GM12878 (cell line): ENCODE data around the gene SLX9. TPM values are rescaled to one million over a fixed set of nuclear protein-coding genes. Genes with fewer than 3 reads are reported as not detected.
A peak's percentile ranks its signal among the peaks of the same experiment; 100 is the strongest.

Source experiments
- CBX5 ChIP-seq: sonication (generic); IDR thresholded peaks from 2 replicates; pipeline ENCODE4 v1.6.1; 2016; ENCODE audit warnings: low read depth, moderate library complexity, mild to moderate bottlenecking, inconsistent platforms
- CHD2 ChIP-seq: IDR thresholded peaks from 2 replicates; pipeline ENCODE4 v1.6.1; 2011; ENCODE audit warnings: low read depth, low read length, improper control_type of control experiment, borderline replicate concordance
- CHD4 ChIP-seq: fragments of 200-600 bp; sonication (generic); IDR thresholded peaks from 2 replicates; pipeline ENCODE4 v1.6.1; 2016; ENCODE audit warnings: mild to moderate bottlenecking
- CREB1 ChIP-seq: IDR thresholded peaks from 2 replicates; pipeline ENCODE4 v1.6.1; 2012; ENCODE audit warnings: low read depth, mild to moderate bottlenecking, inconsistent platforms
- EGR1 ChIP-seq, 2 experiments: IDR thresholded peaks; 1 replicate in 1 of 2; 2 replicates in 1 of 2; pipeline ENCODE4 v1.6.1; 2011 to 2012; ENCODE audit warnings: low read depth in 2 of 2, low read length in 2 of 2, borderline replicate concordance in 1 of 2, mild to moderate bottlenecking in 1 of 2, moderate library complexity in 1 of 2
- HDAC6 ChIP-seq: fragments of 200-600 bp; sonication (generic); IDR thresholded peaks from one replicate; pipeline ENCODE4 v1.8.0; 2017; ENCODE audit warnings: antibody characterized with exemption; ENCODE audit not compliant: unreplicated experiment
- IKZF2 ChIP-seq, 2 experiments: fragments of 450-650 bp; IDR thresholded peaks; 2 replicates each; pipeline ENCODE4 v1.6.1; 2017; ENCODE audit warnings: mild to moderate bottlenecking in 2 of 2, moderate library complexity in 2 of 2
- JUNB ChIP-seq: IDR thresholded peaks from 2 replicates; pipeline ENCODE4 v1.6.1; 2016; ENCODE audit warnings: antibody characterized with exemption, mild to moderate bottlenecking
- MEF2A ChIP-seq: IDR thresholded peaks from 2 replicates; pipeline ENCODE4 v1.6.1; 2011; ENCODE audit warnings: low read depth, mild to moderate bottlenecking, low read length, moderate library complexity; ENCODE audit not compliant: insufficient read depth
- MTA3 ChIP-seq: IDR thresholded peaks from 2 replicates; pipeline ENCODE4 v1.6.1; 2012; ENCODE audit warnings: low read length, inconsistent platforms, borderline replicate concordance
- MXI1 ChIP-seq: fragments of 150-350 bp; IDR thresholded peaks from 2 replicates; pipeline ENCODE4 v1.6.1; 2011; ENCODE audit warnings: low read depth, mild to moderate bottlenecking, inconsistent platforms, low read length, improper control_type of control experiment
- NFXL1 ChIP-seq: fragments of 450-650 bp; IDR thresholded peaks from 2 replicates; pipeline ENCODE4 v1.6.1; 2017; ENCODE audit warnings: antibody characterized with exemption, mild to moderate bottlenecking, borderline replicate concordance
- NR2C1 ChIP-seq: fragments of 450-650 bp; IDR thresholded peaks from 2 replicates; pipeline ENCODE4 v1.6.1; 2017; ENCODE audit warnings: antibody characterized with exemption, mild to moderate bottlenecking, moderate library complexity
- POU2F2 ChIP-seq: IDR thresholded peaks from 3 replicates; pipeline ENCODE4 v1.6.1; 2011; ENCODE audit warnings: low read depth, mild to moderate bottlenecking, low read length, borderline replicate concordance
- RUNX3 ChIP-seq: IDR thresholded peaks from 2 replicates; pipeline ENCODE4 v1.6.1; 2012; ENCODE audit warnings: low read length, inconsistent platforms
- TARDBP ChIP-seq: IDR thresholded peaks from 2 replicates; pipeline ENCODE4 v1.6.1; 2016; ENCODE audit warnings: borderline replicate concordance
- TBL1XR1 ChIP-seq: IDR thresholded peaks from 2 replicates; pipeline ENCODE4 v1.6.1; 2012; ENCODE audit warnings: low read depth, low read length, improper control_type of control experiment
- ZNF207 ChIP-seq: fragments of 450-650 bp; IDR thresholded peaks from 2 replicates; pipeline ENCODE4 v1.6.1; 2014; ENCODE audit warnings: antibody characterized with exemption, mild to moderate bottlenecking, borderline replicate concordance
- polyA plus RNA-seq, 11 experiments: library from polyadenylated mRNA; depleted of rRNA in 4 of 11; unstranded in 6 of 11; stranded (reverse) in 5 of 11; fragments of >200 nt; fragmentation: Nextera tagmentation in 4 of 11; fragmentation: Illumina TruSeq in 1 of 11; extraction: Ambion mirVana in 4 of 11; extraction: Trizol in 1 of 11; gene quantifications; 1 replicate in 1 of 11; 2 replicates in 10 of 11; pipeline versions ENCODE4 v1.2.1 to v1.2.3, GENCODE V29; 2011 to 2016; ENCODE audit warnings: inconsistent platforms in 2 of 11, missing spikeins in 2 of 11, low read depth in 1 of 11
- total RNA-seq, 4 experiments: library from RNA; depleted of rRNA in 3 of 4; stranded (reverse); fragments of >200 nt in 3 of 4; fragmentation: Illumina TruSeq in 1 of 4; extraction: Trizol in 1 of 4; gene quantifications; 2 replicates each; pipeline versions ENCODE4 v1.2.1 to v1.2.3, GENCODE V29; 2013 to 2021
- TF ChIP-seq, protein P1 (sequence below): fragments of 450-650 bp; IDR thresholded peaks from 2 replicates; pipeline ENCODE4 v1.6.1; 2018; ENCODE audit warnings: borderline replicate concordance, mild to moderate bottlenecking; ENCODE audit not compliant: partially characterized antibody
- TF ChIP-seq, protein P2 (sequence below): IDR thresholded peaks from 2 replicates; pipeline ENCODE4 v1.6.1; 2011; ENCODE audit warnings: low read depth, low read length, improper control_type of control experiment, borderline replicate concordance
- TF ChIP-seq, protein P3 (sequence below): IDR thresholded peaks from 2 replicates; pipeline ENCODE4 v1.6.1; 2011; ENCODE audit warnings: borderline replicate concordance, low read depth, mild to moderate bottlenecking, moderate library complexity, low read length; ENCODE audit not compliant: insufficient read depth, poor library complexity, severe bottlenecking
- TF ChIP-seq, protein P4 (sequence below): fragments of 450-650 bp; conservative IDR thresholded peaks from 2 replicates; pipeline ENCODE4 v1.6.1; 2017; ENCODE audit warnings: mild to moderate bottlenecking, moderate library complexity

Gene SLX9
- total and polyA plus RNA-seq, 10 of the 15 experiments (the other 5 are each of a cell fraction or from before 2014, with no cell fraction given): 0.69 to 81.3 (median 33.9) TPM

DNA sequence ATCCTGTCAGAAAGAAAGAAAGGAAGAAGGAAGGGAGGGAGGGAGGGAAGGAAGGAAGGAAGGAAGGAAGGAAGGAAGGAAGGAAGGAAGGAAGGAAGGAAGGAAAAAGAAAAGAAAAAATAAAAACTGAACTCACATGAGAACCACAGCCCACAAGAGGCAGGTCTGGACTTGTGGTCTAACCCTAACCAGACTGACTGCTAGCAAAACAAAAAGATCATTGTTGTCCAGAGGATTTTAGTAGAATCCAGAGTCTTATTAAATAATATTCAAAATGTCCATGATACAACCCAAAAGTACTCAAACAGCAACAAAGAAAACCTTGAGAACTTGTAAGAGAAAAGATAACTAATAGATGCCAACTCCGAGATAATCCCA is 14.5 kb upstream of the SLX9 start (continued):
- no peak for TF ChIP-seq MEF2A
- TF ChIP-seq TARDBP: no peak
- TF ChIP-seq, protein P1, sequence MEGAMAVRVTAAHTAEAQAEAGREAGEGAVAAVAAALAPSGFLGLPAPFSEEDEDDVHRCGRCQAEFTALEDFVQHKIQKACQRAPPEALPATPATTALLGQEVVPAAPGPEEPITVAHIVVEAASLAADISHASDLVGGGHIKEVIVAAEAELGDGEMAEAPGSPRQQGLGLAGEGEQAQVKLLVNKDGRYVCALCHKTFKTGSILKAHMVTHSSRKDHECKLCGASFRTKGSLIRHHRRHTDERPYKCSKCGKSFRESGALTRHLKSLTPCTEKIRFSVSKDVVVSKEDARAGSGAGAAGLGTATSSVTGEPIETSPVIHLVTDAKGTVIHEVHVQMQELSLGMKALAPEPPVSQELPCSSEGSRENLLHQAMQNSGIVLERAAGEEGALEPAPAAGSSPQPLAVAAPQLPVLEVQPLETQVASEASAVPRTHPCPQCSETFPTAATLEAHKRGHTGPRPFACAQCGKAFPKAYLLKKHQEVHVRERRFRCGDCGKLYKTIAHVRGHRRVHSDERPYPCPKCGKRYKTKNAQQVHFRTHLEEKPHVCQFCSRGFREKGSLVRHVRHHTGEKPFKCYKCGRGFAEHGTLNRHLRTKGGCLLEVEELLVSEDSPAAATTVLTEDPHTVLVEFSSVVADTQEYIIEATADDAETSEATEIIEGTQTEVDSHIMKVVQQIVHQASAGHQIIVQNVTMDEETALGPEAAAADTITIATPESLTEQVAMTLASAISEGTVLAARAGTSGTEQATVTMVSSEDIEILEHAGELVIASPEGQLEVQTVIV: no peak
- peak in 1 of 2 experiments; percentile 59; a peak in 1 of 3 replicates for TF ChIP-seq EGR1 (IDR thresholded peaks at IDR 0.05; ENCODE audit: borderline replicate concordance in 1 of 2, low read depth in 2 of 2, low read length in 2 of 2)
- TF ChIP-seq POU2F2: no peak
- no peak for TF ChIP-seq NR2C1
- TF ChIP-seq CREB1: no peak
- no peak for TF ChIP-seq ZNF207
- no peak for TF ChIP-seq CBX5
- TF ChIP-seq, protein P2, sequence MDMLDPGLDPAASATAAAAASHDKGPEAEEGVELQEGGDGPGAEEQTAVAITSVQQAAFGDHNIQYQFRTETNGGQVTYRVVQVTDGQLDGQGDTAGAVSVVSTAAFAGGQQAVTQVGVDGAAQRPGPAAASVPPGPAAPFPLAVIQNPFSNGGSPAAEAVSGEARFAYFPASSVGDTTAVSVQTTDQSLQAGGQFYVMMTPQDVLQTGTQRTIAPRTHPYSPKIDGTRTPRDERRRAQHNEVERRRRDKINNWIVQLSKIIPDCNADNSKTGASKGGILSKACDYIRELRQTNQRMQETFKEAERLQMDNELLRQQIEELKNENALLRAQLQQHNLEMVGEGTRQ: no peak
- no peak for TF ChIP-seq MXI1
- peak; percentile 62 to 82; a peak in 3 of 4 replicates for TF ChIP-seq IKZF2 (IDR thresholded peaks at IDR 0.05)
- TF ChIP-seq CHD4: no peak
- TF ChIP-seq HDAC6: no peak
- TF ChIP-seq, protein P3, sequence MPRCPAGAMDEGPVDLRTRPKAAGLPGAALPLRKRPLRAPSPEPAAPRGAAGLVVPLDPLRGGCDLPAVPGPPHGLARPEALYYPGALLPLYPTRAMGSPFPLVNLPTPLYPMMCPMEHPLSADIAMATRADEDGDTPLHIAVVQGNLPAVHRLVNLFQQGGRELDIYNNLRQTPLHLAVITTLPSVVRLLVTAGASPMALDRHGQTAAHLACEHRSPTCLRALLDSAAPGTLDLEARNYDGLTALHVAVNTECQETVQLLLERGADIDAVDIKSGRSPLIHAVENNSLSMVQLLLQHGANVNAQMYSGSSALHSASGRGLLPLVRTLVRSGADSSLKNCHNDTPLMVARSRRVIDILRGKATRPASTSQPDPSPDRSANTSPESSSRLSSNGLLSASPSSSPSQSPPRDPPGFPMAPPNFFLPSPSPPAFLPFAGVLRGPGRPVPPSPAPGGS: no peak
- no peak for TF ChIP-seq CHD2
- no peak for TF ChIP-seq JUNB
- no peak for TF ChIP-seq MTA3
- TF ChIP-seq, protein P4, sequence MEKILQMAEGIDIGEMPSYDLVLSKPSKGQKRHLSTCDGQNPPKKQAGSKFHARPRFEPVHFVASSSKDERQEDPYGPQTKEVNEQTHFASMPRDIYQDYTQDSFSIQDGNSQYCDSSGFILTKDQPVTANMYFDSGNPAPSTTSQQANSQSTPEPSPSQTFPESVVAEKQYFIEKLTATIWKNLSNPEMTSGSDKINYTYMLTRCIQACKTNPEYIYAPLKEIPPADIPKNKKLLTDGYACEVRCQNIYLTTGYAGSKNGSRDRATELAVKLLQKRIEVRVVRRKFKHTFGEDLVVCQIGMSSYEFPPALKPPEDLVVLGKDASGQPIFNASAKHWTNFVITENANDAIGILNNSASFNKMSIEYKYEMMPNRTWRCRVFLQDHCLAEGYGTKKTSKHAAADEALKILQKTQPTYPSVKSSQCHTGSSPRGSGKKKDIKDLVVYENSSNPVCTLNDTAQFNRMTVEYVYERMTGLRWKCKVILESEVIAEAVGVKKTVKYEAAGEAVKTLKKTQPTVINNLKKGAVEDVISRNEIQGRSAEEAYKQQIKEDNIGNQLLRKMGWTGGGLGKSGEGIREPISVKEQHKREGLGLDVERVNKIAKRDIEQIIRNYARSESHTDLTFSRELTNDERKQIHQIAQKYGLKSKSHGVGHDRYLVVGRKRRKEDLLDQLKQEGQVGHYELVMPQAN: no peak
- TF ChIP-seq NFXL1: no peak
- no peak for TF ChIP-seq RUNX3
- no peak for TF ChIP-seq TBL1XR1
